HEK293T (cell line): ENCODE data around the gene ITGB3BP.

Source experiments
- FOXK2 ChIP-seq: fragments of 450-650 bp; IDR thresholded peaks from 2 replicates; pipeline ENCODE4 v1.6.1; 2016; ENCODE audit warnings: mild to moderate bottlenecking
- FOXM1 ChIP-seq: fragments of 450-650 bp; IDR thresholded peaks from 2 replicates; pipeline ENCODE4 v1.6.1; 2017; ENCODE audit warnings: mild to moderate bottlenecking, borderline replicate concordance
- HDGF ChIP-seq: fragments of 450-650 bp; IDR thresholded peaks from 2 replicates; pipeline ENCODE4 v1.6.1; 2017; ENCODE audit warnings: antibody characterized with exemption, borderline replicate concordance
- SP1 ChIP-seq: fragments of 450-650 bp; IDR thresholded peaks from 2 replicates; pipeline ENCODE4 v1.6.1; 2017
- TARDBP ChIP-seq: fragments of 450-650 bp; IDR thresholded peaks from 2 replicates; pipeline ENCODE4 v1.6.1; 2016

DNA sequence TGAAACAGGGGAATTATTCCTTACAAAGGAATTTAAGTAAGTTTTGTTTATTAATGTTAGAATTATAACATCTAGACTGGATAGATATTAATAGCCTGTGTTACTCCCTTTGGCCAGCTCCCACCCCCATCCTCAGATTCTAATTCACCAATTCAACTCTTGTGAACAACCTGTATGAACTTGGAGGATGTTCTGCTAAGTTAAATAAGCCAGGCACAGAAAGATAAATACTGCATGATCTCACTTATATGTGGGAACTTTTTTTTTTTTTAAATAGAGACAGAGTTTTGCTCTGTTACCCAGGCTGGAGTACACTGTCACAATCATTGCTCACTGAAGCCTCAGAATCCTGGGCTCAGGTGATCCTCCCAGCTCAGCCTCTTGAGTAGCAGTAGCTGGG, 32.5 kb upstream of the ITGB3BP start:
- TF ChIP-seq TARDBP, result no peak
- no peak for TF ChIP-seq FOXK2
- no peak for TF ChIP-seq HDGF
- TF ChIP-seq SP1, result no peak
- TF ChIP-seq FOXM1, result no peak
